Ecto neural progenitor cell (in vitro differentiated cells): ENCODE results near the gene C11orf42.
A peak's percentile ranks its signal among the peaks of the same experiment; 100 is the strongest.
"Not testable (repeated sequence)": the region's sequence is repeated elsewhere in the genome, so short reads cannot be mapped to it uniquely, and the experiment has no call there.

Source experiments
- DNase-seq: peaks from one replicate; pipeline ENCODE4 v3.0.0-alpha.2; 2018; ENCODE audit warnings: low spot score

The C11orf42 gene

GRCh38 chr11:6223854-6224253 is 18.5 kb downstream of the C11orf42 start:
- DNase-seq, result no peak

DNA sequence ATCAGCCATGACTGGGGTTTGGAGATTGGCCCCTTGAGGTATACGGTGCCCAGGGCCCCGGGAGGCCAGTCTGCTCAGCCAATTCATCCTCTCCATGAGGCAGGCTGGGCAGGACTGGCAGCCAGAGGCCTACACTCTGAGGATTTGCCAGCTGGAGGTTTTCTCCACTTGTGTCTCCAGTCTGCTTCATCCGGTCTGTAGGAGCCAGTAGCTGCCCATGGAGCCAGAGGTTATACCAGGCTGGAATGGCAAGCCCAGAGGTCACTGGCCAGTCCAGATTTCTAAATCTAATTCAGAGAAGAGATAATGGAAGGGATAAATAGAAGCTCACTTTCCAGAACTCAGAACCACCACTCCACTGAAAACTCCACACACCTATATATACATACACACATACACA is 19.1 kb downstream of the C11orf42 start:
- no peak for DNase-seq

- DNase-seq, result no peak
These were observed 19.7 kb downstream of the C11orf42 start for GRCh38 chr11:6225024-6225423.

GRCh38 chr11:6225896-6226295 is 20.5 kb downstream of the C11orf42 start:
- no peak for DNase-seq

- DNase-seq, result no peak
These were observed 23.2 kb downstream of the C11orf42 start for GRCh38 chr11:6228520-6228919.

GRCh38 chr11:6229911-6230310 is 24.6 kb downstream of the C11orf42 start:
- DNase-seq, result no peak

GRCh38 chr11:6232899-6233298 is 27.5 kb downstream of the C11orf42 start:
- no peak for DNase-seq

DNA sequence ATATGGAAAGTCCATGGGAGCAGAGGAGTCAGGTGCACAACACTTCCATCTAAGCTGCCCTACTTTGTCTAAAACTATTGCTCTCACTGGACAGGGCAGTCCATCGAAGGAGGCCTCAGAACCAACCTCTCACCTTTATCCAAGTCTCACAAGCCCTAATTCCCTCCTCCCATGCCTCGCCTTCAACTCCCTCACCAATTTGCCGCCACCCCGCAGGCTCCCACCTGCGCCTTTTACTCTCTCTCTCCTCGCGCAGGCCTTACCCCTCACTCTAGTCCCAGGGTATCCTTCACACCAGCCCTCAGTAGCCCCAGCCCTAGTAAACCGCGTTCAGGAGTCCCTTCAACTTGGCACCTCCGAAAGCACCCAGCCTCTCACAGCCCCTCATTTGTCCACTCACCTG is 28.6 kb downstream of the C11orf42 start:
- DNase-seq, result no peak

GRCh38 chr11:6234387-6235107 is 29.2 kb downstream of the C11orf42 start, which contains the start of gene FHIP1B:
Gene FHIP1B, minus strand, starts transcription at chr11:6234636. Its CDS starts 10,120 bp downstream, at chr11:6224516.
- peak; percentile 99 for DNase-seq

GRCh38 chr11:6237266-6237665 is 31.9 kb downstream of the C11orf42 start:
- DNase-seq, result no peak

GRCh38 chr11:6237761-6238302 is 32.5 kb downstream of the C11orf42 start:
- no peak for DNase-seq

- no peak for DNase-seq
These were observed 33.5 kb downstream of the C11orf42 start, which contains the start of gene CNGA4 for GRCh38 chr11:6238902-6239301. Gene CNGA4, plus strand, starts transcription at chr11:6239089. Its CDS starts 118 bp downstream, at chr11:6239207.

DNA sequence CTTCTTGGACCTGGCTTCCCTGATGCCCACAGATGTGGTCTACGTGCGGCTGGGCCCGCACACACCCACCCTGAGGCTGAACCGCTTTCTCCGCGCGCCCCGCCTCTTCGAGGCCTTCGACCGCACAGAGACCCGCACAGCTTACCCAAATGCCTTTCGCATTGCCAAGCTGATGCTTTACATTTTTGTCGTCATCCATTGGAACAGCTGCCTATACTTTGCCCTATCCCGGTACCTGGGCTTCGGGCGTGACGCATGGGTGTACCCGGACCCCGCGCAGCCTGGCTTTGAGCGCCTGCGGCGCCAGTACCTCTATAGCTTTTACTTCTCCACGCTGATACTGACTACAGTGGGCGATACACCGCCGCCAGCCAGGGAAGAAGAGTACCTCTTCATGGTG is 34.8 kb downstream of the C11orf42 start:
- no peak for DNase-seq

- DNase-seq, result no peak
These were observed 35.4 kb downstream of the C11orf42 start for GRCh38 chr11:6240781-6241180.

DNA sequence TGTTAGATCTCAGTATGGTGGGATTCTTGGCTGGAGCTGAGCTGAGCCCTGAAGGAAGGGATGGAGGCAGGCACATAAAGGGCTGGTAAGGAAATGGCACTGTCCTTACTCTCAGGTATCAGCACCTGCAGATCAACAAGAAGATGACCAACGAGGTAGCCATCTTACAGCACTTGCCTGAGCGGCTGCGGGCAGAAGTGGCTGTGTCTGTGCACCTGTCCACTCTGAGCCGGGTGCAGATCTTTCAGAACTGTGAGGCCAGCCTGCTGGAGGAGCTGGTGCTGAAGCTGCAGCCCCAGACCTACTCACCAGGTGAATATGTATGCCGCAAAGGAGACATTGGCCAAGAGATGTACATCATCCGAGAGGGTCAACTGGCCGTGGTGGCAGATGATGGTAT is 36.0 kb downstream of the C11orf42 start:
- no peak for DNase-seq

- no peak for DNase-seq
These were observed 40.2 kb downstream of the C11orf42 start for GRCh38 chr11:6245536-6245935.

DNA sequence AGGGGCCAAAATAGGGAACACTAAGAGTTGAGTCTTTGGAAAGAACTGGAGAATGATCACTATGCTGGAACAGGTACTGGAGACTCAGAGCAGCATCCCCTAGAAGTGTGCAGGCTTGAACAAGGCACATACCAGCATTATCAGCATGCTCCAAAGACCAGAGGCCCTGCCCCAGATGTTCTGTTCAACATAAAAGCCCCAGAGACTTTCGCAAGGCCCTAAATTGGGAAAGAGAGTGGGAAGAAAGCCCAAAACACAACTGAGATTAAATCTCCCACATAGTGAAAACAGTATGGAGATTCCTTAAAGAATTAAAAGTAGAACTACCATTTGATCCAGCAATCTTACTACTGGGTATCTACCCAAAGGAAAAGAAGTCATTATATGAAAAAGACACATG is 42.9 kb downstream of the C11orf42 start:
- DNase-seq, result no peak

GRCh38 chr11:6248897-6249296 is 43.5 kb downstream of the C11orf42 start:
- not testable (repeated sequence) for DNase-seq

DNA sequence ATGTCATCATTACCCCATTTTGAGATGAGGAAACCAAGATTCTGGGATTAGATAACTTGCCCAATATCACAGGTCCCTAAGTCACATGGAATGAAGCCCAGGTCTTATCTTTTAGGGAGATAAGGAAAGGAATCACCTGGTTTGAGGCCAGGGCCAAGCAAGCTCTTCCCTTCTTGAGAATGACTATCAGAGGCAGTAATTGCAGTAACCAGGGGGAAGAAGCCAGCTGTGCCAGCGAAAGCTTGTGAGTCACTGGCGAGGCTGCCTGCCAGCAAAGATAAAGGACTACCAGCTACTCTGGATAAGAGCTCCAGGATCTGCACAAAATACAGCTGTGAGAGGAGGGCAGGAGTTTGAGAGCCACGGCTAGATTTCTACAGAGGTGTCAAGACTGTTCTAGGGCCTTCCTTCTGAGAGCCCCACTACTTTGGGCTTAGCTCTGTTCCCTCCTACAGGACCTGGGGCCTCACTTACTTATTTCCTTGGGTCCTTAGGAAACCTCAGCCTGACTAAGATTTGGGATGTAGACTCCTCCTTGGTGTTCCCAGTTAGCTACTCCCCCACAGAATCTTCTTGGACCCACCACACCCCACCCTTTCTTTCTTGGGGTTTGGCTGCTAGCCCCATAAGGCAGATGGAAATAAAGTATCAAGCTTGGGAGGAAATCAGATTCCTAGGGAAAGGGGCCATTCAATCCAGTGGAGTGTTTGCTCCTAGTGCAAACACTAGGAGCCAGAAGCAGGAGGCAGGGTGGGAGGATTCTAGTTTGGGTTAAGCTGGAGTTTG is 44.6 kb downstream of the C11orf42 start:
- DNase-seq, result no peak

- DNase-seq, result peak; percentile 82
These were observed 45.9 kb downstream of the C11orf42 start for GRCh38 chr11:6251120-6251733.

DNA sequence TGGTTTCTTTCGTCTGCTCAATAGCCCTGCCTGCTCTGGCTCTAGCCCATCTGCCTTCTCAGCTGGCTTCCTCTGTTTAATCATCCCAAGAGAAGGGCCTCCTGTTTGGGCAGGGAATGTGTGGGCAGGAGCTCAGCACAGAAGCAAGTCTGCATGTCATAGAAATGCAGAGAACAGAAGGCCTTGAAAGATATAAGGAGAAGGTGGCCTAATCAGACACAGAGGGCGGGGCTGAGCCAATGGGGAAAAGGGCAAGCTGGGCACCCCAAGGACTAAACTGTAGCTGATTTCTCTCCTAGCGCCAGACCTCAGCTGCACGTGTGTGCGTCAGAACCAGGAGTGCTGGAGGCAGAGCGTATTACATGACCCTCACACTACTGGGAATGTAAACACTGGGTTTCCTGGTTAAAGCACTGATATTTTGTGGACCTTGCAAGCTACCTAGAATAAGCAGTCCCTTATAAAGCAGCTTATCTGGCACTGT is 46.7 kb downstream of the C11orf42 start:
- no peak for DNase-seq

DNA sequence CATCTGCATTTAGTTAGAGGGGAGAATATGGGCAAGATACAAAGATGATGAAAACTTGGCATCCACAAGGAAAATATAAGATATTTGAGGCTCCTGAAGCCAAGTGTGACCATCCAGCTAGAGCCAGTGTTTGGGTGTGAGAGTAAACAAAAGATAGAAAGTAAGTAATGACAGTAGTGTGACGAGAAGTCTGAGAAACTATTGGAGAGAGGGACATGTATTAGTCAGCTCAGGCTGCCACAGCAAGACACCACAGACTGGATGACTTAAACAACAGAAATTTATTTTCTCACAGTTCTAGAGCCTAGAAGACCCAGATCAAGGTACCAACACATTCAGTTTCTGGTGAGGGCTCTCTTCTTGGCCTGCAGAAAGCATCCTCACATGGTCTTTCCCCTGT is 47.8 kb downstream of the C11orf42 start:
- no peak for DNase-seq
